ENCODE measurements around the gene UGT2A2. TPM values are rescaled to one million over a fixed set of nuclear protein-coding genes. Genes with fewer than 3 reads are reported as not detected.

The UGT2A2 gene
- total and polyA plus RNA-seq, 7 donors: not detected

DNA sequence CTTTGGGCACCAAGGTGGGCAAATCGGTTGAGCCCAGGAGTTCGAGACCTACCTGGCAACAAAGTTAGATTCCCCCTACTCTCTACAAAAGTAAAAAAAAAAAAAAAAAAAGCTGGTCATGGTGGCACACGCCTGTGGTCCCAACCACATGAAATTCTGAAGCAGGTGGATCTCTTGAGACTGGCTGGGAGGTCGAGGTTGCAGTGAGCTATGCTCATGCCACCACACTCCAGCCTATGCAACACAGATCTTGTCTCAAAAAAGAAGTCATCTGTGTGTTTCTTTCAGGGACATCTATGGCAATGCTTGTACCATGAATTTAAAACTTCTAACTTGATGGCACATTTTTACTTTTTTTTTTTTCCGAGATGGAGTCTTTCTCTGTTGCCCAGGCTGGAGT lies 55.3 kb downstream of the UGT2A2 start:
- Histone ChIP-seq H3K36me3 (no peaks in the 10 kb centered on the region), H3K27me3 (no peaks in the 10 kb centered on the region), H3K4me1 (no peaks in the 10 kb centered on the region), H3K9me3 (no peaks in the 10 kb centered on the region), H3K27ac (no peak overlapping the region), H3K4me3 (no peak overlapping the region)
- DNase-seq: no peak
- TF ChIP-seq EP300 (IDR thresholded peaks at IDR 0.05) (no peak), POLR2AphosphoS5 (IDR thresholded peaks at IDR 0.05) (no peak), POLR2A (IDR thresholded peaks at IDR 0.05) (no peak), CTCF (IDR thresholded peaks at IDR 0.05) (no peak)
- intact Hi-C loops (cut with DNase I): no loop called here
- 89 to 90% methylated on average over 5 of the region's 5 CpGs for WGBS, 2 donors

DNA sequence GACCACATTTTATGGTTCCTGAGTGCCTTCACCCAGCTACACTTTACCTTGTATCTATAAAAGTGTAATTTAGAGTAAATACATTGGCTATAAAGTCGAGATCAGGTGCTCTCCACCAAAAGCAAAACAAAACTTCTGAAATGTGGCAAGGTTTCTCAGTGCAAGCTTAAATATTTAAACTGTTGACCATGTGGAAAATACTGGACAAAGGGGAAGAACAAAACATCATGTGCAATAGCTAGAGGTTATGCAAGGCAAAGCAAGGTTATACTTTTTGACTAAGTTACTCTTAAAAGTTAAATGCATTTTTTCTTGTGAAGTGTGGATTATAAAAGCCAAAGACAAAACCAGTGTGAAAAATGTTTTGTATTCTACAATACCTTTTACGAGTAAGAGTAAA lies 55.9 kb downstream of the UGT2A2 start:
- intact Hi-C loops (cut with DNase I): no loop called here
- DNase-seq: no peak

GRCh38 chr4:69577245-69577644 lies 62.2 kb downstream of the UGT2A2 start:
- DNase-seq: no peak
- H3K4me3 ChIP-seq: no peak overlapping the region
- WGBS, 2 donors: 93 to 97% methylated on average over 1 of the region's 1 CpG
- TF ChIP-seq POLR2A (IDR thresholded peaks at IDR 0.05): no peak
- no peak for TF ChIP-seq CTCF (IDR thresholded peaks at IDR 0.05)
- no peak for TF ChIP-seq POLR2AphosphoS5 (IDR thresholded peaks at IDR 0.05)
- no peak for TF ChIP-seq EP300 (IDR thresholded peaks at IDR 0.05)
- no peak overlapping the region for H3K27ac ChIP-seq
- H3K27me3 ChIP-seq: no peaks in the 10 kb centered on the region
- intact Hi-C loops (cut with DNase I): no loop called here
- no peaks in the 10 kb centered on the region for H3K9me3 ChIP-seq
- H3K4me1 ChIP-seq: no peaks in the 10 kb centered on the region
- H3K36me3 ChIP-seq: no peaks in the 10 kb centered on the region

More for the DNA sequence above, 55.9 kb downstream of the UGT2A2 start:
- H3K4me3 ChIP-seq: no peak overlapping the region
- no peak overlapping the region for H3K27ac ChIP-seq
- H3K36me3 ChIP-seq: no peaks in the 10 kb centered on the region
- no peaks in the 10 kb centered on the region for H3K27me3 ChIP-seq
- TF ChIP-seq POLR2A (IDR thresholded peaks at IDR 0.05) (no peak), POLR2AphosphoS5 (IDR thresholded peaks at IDR 0.05) (no peak), EP300 (IDR thresholded peaks at IDR 0.05) (no peak), CTCF (IDR thresholded peaks at IDR 0.05) (no peak)
- H3K9me3 ChIP-seq: no peaks in the 10 kb centered on the region
- no peaks in the 10 kb centered on the region for H3K4me1 ChIP-seq
- 20 to 58% methylated on average over 2 of the region's 2 CpGs for WGBS, 2 donors

GRCh38 chr4:69576251-69576877 lies 63.1 kb downstream of the UGT2A2 start:
- intact Hi-C loops (cut with DNase I): no loop called here
- no peaks in the 10 kb centered on the region for H3K4me1 ChIP-seq
- no peaks in the 10 kb centered on the region for H3K9me3 ChIP-seq
- DNase-seq: no peak
- H3K36me3 ChIP-seq: no peaks in the 10 kb centered on the region
- no peak for TF ChIP-seq EP300 (IDR thresholded peaks at IDR 0.05)
- no peak for TF ChIP-seq POLR2A (IDR thresholded peaks at IDR 0.05)
- 97% methylated on average over 24 of the region's 24 CpGs for WGBS, 2 donors
- H3K27me3 ChIP-seq: no peaks in the 10 kb centered on the region
- no peak overlapping the region for H3K4me3 ChIP-seq
- no peak overlapping the region for H3K27ac ChIP-seq

GRCh38 chr4:69568787-69569186 lies 70.7 kb downstream of the UGT2A2 start:
- intact Hi-C loops (cut with DNase I): no loop called here
- no peak for DNase-seq
- Histone ChIP-seq H3K27me3 (no peaks in the 10 kb centered on the region), H3K4me1 (no peaks in the 10 kb centered on the region), H3K9me3 (no peaks in the 10 kb centered on the region), H3K27ac (no peak overlapping the region), H3K36me3 (no peaks in the 10 kb centered on the region), H3K4me3 (no peak overlapping the region)
- WGBS, 2 donors: 87 to 90% methylated on average over 1 of the region's 1 CpG
- TF ChIP-seq POLR2AphosphoS5 (IDR thresholded peaks at IDR 0.05) (no peak), POLR2A (IDR thresholded peaks at IDR 0.05) (no peak), CTCF (IDR thresholded peaks at IDR 0.05) (no peak), EP300 (IDR thresholded peaks at IDR 0.05) (no peak)
